ENCODE measurements around the gene DET1. TPM values are rescaled to one million over a fixed set of nuclear protein-coding genes. Genes with fewer than 3 reads are reported as not detected.
"Not testable (repeated sequence)": the region's sequence is repeated elsewhere in the genome, so short reads cannot be mapped to it uniquely, and the experiment has no call there.

The DET1 gene
- 7.2 and 9.1 TPM in 2 replicates for total RNA-seq
- 6.5 TPM for polyA plus RNA-seq (2012)

DNA sequence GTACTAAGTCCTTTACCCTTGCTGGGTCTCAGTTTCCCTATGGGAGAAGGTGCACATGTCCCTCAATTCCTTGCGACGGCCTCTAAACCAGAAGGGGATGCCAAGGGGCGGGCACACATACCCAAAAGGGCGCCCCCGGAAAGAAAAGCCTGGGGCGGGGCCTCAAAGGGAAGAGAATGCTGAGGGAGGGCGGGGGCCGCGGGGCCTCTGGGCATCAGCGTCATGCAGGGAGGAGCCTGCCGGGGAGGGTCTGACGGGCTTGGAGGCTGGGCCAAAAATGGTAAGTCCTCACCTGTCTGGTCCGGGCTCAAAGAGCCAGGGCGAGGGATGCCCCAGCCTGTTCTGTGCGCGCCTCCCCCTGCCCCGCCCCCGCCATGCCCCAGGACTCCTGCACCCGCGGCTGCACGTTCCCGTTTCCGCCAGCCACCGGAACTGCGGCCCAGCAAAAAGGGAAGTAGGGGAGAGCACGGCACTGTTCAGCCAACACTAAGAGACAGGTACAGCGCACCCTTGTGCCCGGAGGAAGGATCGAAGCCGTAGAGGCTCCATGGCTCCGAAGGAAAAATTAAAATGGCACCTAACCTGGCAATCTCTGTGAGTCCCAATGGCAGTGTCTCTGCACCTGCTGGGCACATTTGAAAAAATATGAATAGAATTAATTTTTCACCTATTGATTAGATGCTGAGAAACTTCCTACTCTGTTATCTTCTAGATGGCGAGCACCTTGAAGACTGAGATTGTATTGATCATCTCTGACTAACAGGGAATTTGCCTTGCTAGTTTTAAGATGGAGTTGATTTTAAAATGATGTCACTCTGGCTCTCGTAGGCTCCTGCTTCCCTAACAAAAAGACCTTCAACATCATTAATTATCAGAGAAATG is at the start of gene DET1:
DET1 (minus strand) TSS at position 434 of the 882 bp plus-strand sequence. CDS start 14,976 bp downstream, outside the sequence.
- peak; percentile 97 for DNase-seq (ENCODE audit: low read depth)

DNA sequence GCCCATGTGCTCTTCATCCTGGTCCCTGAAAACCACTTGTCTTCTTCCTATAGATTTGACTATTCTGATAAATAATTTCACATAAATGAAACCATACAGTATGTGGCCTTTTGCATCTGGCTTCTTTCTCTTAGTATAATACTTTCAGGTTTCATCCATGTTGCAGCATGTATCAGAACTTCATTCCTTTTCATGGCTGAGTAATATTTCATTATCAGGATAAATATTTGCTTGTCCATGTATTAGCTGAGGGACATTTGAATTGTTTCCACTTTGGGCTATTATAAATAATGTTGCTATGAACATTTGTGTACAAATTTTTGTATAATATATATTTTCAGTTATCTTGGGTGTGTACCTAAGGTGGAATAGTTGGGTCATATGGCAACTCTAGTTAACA is 44.9 kb upstream of the DET1 start:
- DNase-seq (ENCODE audit: low read depth): no peak

- DNase-seq (ENCODE audit: low read depth): no peak
Measured at GRCh38 chr15:88590759-88591158, 44.3 kb upstream of the DET1 start.

- no peak for DNase-seq (ENCODE audit: low read depth)
Measured at GRCh38 chr15:88586401-88587162, 40.1 kb upstream of the DET1 start.

- DNase-seq (ENCODE audit: low read depth): no peak
Measured at GRCh38 chr15:88580532-88580931, 34.1 kb upstream of the DET1 start.

- no peak for DNase-seq (ENCODE audit: low read depth)
Measured at GRCh38 chr15:88579322-88579721, 32.8 kb upstream of the DET1 start.

GRCh38 chr15:88574655-88575054 is 28.2 kb upstream of the DET1 start:
- DNase-seq (ENCODE audit: low read depth): no peak

DNA sequence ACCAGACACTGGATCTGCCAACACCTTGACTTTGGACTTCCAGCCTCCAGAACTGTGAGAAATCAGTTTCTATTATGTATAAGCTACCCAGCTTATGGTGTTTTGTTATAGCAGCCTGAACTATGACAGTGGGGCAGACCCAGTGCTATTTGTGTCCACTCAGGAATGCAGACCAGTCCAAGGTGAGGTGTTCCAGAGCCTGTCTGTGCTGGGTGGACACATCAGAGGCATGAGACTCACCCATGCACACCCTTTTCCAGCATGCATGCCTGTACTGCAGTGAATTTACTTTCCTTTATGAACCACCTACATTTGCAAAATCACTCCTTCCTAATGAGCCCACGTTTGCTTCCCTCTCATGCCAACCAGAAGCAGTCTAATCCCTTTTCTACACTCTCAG is 27.6 kb upstream of the DET1 start:
- no peak for DNase-seq (ENCODE audit: low read depth)

- no peak for DNase-seq (ENCODE audit: low read depth)
Measured at GRCh38 chr15:88571852-88572259, 25.4 kb upstream of the DET1 start.

GRCh38 chr15:88571153-88571851 is 24.8 kb upstream of the DET1 start:
- peak; percentile 93 for DNase-seq (ENCODE audit: low read depth)

DNA sequence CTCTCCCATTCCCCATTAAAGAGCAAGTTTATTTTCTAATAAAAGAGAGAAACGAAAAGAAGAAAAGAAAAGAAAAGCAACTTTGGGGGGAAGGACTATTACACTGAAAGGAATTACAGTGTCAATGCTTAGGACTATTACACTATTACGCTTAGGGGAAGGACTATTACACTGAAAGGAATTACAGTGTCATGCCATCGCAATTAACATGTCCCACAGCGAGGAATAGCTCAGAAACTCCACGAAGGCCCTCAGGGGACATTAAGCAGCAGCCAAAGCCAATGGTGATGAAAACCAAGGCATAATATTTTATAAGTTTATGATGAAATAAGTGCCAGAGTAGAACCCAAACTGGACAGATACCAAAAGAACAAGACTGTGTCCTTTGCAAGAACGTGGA is 22.1 kb upstream of the DET1 start:
- no peak for DNase-seq (ENCODE audit: low read depth)

DNA sequence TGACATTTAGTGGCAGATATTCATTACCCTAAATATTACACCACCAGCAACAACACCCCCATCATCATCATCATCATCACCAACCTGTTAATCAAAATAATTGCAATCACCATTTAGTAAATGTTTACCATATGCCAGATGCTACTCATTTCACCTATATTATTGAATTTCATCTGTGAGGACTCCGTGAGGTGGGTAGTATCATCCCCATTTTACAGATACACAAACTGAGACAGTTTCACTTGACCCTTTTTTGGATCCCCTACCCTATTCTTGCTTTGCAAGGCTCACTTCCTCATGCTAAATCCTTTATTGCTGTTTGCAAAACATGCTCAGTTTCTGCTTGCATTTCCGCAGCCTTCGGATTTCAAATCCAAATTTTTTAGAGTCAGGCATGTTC is 18.3 kb upstream of the DET1 start:
- DNase-seq (ENCODE audit: low read depth): no peak

DNA sequence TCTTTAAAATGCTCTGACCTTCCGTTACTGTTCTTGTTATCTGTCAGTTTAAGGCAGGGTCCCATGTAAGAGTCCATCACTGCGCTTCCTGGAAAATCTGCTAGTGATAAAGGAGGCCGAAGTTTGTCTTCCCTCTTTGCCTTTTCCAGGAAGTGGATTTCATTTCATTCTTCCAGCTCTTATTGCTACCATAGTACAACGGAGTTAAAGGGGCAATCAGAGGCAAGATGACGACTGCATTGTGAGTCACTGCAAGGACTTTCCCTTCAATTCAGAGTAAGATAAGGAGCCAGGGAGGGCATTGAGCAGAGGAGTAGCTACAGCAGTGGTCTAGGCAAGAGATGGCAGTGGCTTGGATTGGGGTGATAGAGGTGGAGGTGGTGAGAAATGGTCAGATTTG is 17.2 kb upstream of the DET1 start:
- no peak for DNase-seq (ENCODE audit: low read depth)

- DNase-seq (ENCODE audit: low read depth): not testable (repeated sequence)
Measured at GRCh38 chr15:88559565-88559964, 13.1 kb upstream of the DET1 start.

- DNase-seq (ENCODE audit: low read depth): not testable (repeated sequence)
Measured at GRCh38 chr15:88558026-88558425, 11.5 kb upstream of the DET1 start.

GRCh38 chr15:88548009-88548408 is 1.5 kb upstream of the DET1 start:
- DNase-seq (ENCODE audit: low read depth): not testable (repeated sequence)

- not testable (repeated sequence) for DNase-seq (ENCODE audit: low read depth)
Measured at GRCh38 chr15:88545578-88546247, 768 bp downstream of the DET1 start.

DNA sequence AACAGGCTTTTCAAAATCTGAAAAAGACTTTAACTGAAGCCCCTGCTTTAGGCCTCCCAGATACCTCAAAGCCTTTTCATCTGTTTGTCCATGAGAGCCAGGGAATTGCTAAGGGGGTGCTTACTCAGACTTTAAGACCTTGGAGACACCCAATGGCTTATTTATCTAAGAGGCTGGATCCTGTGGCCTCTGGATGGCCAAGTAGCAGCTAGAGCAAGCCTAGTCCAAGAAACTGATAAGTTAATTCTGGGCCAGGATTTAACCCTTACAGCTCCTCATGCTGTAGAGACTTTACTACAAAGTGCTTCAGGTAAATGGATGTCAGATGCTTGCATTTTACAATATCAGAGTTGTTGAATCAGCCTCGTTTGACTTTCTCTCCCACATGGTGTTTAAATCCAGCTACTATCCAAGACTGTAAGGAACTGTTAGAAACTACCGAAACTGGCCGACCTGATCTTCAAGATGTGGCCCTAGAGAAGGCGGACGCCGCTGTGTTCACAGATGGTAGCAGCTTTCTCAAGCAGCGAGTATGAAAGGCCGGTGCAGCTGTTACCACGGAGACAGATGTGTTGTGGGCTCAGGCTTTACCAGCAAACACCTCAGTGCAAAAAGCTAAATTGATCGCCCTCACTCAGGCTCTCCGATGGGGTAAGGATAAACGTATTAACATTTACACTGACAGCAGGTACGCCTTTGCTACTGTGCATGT is 3.3 kb downstream of the DET1 start:
- DNase-seq (ENCODE audit: low read depth): no peak

GRCh38 chr15:88542342-88542733 is 4.1 kb downstream of the DET1 start:
- DNase-seq (ENCODE audit: low read depth): peak; percentile 40

GRCh38 chr15:88541709-88542341 is 4.7 kb downstream of the DET1 start:
- no peak for DNase-seq (ENCODE audit: low read depth)
